NCI-H1930 (cell line): ENCODE data around the gene JMJD8.

Source experiments
- DNase-seq, 2 experiments: peaks; one replicate each; lab custom pipeline; 2025; lab: John Stamatoyannopoulos, UW

Gene JMJD8

GRCh38 chr16:661184-661821, 22.8 kb downstream of the JMJD8 start:
- DNase-seq, result no peak

DNA sequence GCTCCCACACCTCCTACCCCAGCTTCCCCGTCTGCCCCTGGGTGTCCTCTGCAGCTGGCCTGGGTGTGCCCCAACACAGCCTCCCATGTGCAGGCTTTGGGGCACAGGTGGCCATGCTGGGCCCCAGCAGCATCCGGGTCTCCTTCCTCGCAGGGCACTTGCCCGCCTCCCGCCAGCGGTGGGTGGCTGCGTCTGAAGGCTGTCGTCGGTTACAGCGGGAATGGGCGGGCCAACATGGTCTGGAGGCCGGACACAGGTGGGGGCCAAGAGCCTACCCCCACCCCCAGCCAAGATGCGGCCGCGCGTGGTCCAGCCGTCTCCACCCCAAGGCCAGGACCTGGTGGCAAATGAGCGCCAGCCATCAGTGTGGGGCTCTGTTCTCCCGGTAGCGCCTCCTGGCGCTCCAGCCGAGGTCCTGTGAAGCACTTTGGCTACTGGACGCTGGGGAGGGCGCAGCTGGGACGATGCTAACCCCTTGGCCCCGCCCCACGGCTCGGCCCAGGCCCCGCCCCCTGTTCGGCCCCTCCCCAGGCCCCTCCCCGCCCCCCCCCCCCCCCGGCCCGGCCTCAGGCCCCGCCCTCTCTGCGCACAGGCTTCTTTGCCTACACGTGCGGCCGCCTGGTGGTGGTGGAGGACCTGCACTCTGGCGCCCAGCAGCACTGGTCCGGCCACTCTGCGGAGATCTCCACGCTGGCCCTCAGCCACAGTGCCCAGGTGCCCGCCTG, 23.5 kb downstream of the JMJD8 start:
- peak; percentile 78 to 90 for DNase-seq

- no peak for DNase-seq
Measured at GRCh38 chr16:660132-660458, 24.0 kb downstream of the JMJD8 start.

- DNase-seq, result no peak
Measured at GRCh38 chr16:659618-660017, 24.5 kb downstream of the JMJD8 start.

DNA sequence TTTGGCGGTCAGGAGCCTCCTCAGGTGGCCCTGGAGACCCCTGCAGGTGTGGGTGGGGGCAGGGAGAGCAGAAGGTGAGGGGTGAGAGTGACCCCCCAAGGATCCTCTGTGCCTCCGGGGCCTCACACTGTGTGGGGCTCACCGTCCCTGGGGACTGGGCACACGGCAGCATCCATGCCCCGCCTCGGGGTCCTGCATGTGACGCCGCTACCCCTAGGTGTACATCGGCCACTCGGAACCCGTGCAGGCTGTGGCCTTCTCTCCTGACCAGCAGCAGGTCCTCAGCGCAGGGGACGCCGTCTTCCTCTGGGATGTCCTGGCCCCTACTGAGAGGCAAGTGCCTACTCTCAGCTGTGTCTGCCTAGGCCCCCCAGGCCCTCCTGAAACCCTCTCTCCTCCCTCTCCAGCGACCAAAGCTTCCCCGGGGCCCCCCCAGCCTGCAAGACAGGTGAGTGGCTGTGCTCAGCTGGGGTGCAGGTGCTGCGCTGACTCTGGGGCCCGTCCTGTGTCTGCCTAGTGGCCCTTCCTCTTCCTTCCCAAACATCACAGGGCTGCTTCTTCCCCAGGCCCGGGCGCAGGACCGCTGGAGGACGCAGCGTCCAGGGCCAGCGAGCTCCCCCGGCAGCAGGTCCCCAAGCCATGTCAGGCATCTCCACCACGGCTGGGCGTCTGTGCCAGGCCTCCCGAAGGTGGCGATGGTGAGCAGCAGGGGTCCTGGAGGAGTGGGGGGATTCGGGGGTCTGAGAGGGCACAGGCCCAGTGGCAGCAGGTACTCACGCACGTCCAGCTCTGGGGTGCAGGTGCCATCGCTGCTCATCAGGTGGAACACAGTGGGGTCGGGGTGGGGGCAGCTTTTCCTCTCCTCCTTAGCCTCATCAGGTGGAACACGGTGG, 25.2 kb downstream of the JMJD8 start:
- no peak for DNase-seq

GRCh38 chr16:657487-657886, 26.6 kb downstream of the JMJD8 start:
- no peak for DNase-seq

GRCh38 chr16:654034-654433, 30.1 kb downstream of the JMJD8 start:
- no peak for DNase-seq

DNA sequence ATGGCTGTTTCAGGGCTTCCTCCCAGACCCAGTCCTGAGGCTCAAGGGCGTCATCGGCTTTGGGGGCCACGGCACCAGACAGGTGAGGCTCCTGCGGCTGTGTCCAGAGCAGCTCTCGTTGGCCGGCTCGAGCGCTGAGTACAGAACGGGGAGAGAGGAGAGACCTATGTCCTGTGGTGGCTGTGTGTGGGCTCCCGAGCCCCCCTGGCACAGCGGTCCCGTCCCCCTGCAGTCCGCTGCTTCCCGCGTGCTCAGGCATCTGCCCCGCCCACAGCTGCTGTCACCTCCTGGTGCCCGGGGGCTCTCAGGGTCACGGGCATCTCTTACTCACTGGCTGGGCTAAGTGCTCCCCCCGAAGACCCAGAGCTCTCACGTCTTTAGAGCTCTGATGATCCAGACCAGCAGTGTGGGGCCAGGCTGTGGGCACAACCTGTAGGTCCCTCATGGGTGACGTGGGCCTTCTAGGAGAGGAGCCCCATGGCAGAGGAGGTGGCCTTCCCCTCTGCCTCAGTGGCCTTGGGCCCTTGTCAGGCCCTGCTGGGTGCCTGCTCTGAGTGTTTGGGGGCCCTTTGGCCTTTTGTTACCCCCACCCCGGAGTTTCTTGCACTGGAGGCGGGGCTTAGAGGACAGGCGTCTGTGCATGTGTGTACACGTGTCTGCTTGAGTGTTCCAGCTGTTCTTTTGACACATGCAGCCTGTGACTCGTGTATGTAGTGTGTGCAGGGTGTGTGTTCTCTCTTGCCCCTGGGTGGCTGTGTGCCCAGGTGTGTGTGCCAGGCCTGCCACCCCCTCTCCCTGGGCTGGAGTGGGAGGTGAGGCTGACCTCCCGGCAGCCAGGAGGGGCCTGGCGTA, 31.5 kb downstream of the JMJD8 start:
- no peak for DNase-seq

- DNase-seq, result no peak
Measured at GRCh38 chr16:651844-652243, 32.3 kb downstream of the JMJD8 start.

DNA sequence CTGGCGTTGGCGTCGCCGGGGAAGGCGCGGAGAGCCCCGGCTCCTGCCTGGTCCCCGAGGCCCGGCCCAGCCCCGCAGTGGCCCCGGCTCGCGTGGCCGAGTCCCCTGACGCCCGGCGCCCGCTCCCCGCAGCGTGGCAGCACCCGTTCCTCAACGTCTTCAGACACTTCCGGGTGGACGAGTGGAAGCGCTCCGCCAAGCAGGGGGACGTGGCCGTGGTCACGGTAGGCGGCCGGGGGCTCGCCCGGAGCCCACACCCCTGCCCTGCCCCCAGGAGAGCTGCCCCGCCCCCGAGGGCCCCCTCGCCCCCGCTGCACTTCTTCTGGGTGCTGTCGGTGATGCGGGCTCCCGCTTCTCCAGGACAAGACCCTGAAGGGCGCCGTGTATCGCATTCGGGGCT, 34.5 kb downstream of the JMJD8 start:
- no peak for DNase-seq

DNA sequence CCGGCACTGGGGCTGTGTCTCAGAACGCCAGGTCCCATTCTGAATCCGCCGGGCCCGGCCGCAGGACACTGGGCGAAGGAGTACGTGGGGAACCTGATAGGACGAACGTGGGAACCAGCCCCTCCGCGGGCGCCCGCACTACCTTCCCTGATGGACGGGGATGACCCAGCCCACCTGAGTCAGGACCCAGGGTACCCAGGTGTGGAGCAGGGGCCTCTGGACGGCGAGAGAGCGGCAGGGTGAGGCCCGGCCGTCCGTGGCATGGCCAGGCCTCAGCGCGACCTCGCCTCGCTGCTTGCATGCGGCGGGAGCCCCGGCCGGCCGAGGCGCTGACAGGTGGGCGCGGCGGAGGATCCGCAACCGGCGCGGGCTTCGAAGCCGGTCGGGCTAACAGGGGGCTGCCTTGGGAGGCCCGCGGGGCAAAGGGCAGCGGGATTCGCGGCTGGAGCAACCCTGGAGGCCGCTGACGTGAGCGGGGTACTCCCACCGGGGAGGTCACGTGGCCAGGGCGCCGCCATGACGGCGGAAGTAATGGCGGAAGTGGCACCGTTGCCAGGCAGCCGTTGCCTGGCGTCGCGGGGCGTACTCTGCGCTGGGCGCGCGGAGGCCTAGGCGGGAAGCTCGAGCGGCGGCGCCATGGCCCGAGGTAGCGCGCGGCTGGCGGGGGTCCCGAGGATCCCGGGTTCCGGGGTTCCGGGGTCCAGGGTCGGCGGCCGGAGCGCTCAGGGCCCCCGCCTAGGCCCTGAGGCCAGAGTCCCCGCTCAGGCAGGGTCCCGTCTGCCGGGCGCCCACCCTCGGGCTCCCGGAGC, 35.1 kb downstream of the JMJD8 start, which contains the start of gene WDR90:
WDR90 (plus strand) TSS at position 585 of the 809 bp plus-strand sequence; CDS start at position 637, 52 bp downstream.
- DNase-seq, result peak; percentile 87 to 94

- peak; percentile 14 to 43 for DNase-seq
Measured at GRCh38 chr16:648071-648780, 35.9 kb downstream of the JMJD8 start.

DNA sequence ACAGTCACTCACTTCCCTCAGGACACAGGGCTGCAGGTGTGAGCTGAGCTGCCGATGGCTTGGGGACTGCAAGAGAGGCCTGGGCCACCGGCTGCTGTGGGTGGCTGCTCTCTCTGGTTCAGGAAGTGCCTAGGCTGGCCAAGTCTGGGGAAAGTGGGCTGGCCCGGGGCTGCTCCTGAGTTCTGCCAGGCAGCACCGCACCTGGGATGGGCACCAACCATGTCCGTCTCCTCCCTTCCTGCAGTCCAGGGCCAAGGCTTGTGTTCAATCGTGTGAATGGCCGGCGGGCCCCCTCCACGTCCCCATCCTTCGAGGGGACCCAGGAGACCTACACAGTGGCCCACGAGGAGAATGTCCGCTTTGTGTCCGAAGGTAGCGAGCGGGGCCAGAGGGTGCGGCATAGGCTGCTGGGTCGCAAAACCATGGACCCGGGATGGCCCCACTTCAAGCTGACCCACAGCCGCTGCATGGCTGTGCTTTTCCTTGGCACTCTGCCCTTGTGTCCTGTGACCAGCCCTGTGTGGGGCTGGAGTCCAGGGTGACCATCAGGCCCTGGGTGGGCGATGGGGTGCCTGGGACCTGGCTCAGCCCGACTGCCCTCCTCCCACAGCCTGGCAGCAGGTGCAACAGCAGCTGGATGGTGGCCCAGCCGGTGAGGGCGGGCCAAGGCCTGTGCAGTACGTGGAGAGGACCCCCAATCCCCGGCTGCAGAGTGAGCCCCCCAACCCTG, 36.8 kb downstream of the JMJD8 start:
- DNase-seq, result no peak

- DNase-seq, result no peak
Measured at GRCh38 chr16:646679-647172, 37.4 kb downstream of the JMJD8 start.

DNA sequence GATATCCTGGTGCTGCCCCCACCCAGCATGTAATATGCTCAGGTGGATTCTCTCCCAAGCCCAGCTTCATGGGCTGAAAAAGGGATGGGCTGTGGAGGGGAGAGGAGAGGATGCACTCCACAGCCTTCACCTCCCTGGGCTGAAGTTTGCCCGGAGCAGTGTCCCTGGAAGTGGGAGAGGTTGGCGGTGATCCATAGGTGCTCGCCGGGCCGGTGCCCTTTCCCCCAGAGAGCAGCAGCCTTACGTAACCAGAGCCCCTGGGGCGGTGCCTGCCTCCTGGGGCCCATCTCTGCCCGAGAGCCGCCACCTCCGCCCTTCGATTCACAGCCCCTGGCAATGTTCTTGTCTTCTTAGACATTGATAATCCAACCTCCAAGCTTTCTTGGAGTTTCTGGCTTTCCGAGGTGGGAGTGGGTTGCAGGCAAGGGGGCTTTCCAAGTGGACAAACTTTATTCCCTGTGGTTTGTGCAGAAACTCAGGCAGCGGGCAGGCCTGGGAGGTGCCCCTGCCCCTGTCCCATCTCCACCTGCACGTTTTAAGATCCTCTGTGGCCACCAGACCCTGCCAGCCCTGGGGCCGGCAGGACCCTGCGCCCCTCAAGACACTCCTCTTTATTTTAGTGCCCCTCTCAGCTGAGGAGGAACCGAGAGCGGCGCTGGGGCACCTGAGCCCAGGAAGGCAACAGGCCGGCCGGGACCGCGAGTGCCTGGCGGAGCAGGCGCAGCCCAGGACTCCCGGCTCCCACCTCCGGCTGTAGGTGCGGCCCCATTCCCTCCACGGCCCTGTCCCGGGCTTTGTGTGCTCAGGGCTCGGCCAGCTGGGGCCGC, 38.1 kb downstream of the JMJD8 start:
- no peak for DNase-seq

- DNase-seq, result no peak
Measured at GRCh38 chr16:644556-644955, 39.6 kb downstream of the JMJD8 start.

DNA sequence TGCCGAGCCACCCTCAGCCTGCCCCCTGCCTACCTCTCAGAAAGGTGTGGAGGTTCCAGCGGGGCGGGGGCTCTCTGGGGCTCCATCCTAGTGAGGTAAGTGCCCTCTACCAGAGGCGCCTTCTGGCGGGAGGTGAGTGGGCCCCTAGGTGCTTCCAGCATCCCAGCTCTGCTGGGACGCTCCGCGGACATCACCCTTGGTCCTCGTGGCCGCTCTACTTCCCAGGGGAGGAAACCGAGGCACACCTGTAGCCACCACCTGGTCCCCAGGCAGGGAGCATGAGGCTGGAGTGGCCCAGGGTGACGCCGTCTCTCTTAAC, 41.1 kb downstream of the JMJD8 start:
- DNase-seq, result no peak

DNA sequence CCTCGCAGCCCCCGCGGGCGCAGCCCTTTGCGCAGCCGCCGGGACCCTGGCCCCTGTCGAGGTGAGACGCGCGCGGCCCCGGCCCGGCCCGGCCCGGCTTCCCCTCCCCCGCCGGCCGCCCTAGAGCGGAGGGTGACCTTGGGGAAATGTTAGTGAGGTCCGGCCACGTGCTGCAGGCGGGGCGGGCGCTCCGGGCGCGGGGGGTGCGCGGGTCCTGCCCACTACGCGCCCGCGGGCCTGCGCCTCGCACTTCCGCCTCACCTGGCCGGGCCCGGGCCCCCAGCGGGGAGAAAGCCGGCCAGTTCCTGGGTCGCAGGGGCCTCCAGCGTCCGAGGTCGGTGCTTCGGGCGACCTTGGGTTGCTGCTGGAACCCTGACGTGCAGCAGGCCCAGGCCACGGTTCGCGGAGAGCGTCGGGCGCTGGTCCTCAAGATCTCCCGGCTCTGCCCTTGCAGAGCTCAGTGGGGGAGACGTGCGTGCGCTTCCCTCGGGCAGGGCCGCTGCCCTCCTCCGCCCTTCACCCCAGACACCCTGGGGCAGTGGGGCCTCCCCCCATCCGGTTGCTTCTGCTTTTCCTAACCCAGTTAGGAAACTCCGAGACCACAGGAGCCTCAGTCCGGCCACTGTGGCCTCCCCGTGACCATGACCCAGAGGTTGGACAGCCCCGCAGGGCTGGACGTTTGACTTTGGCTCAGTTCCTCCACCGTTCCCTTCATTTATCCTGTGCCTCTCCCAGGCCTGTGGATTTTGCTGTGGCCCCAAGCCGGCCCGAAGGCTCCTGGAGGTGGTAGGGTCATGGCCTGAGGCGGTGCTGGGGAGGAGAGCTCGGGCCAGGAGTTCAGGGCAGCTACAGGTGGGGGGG, 41.7 kb downstream of the JMJD8 start:
- DNase-seq, result no peak
